Nephron progenitor cell (in vitro differentiated cells): ENCODE measurements around the gene PDZD7.

ENCODE experiments used
- DNase-seq: peaks from one replicate; pipeline ENCODE4 v3.0.0; 2021
- H3K27ac Mint-ChIP-seq: 2 replicates; pipeline ENCODE4 v1.8.0; 2021; ENCODE audit warnings: mild to moderate bottlenecking, moderate library complexity, mixed read lengths
- H3K27me3 Mint-ChIP-seq: 2 replicates; pipeline ENCODE4 v1.8.0; 2021; ENCODE audit warnings: mild to moderate bottlenecking, low read depth, mixed read lengths; ENCODE audit not compliant: poor library complexity
- H3K36me3 Mint-ChIP-seq: 2 replicates; pipeline ENCODE4 v1.8.0; 2021; ENCODE audit warnings: low read depth, mixed read lengths
- H3K4me1 Mint-ChIP-seq: 2 replicates; pipeline ENCODE4 v1.8.0; 2021; ENCODE audit warnings: mixed read lengths
- H3K4me3 Mint-ChIP-seq: 2 replicates; pipeline ENCODE4 v1.8.0; 2021; ENCODE audit warnings: mild to moderate bottlenecking, moderate library complexity, mixed read lengths
- H3K9me3 Mint-ChIP-seq: 2 replicates; pipeline ENCODE4 v1.8.0; 2021; ENCODE audit warnings: mild to moderate bottlenecking, moderate library complexity, mixed read lengths
- TF ChIP-seq, protein P1 (sequence below): fragments of 200-600 bp; sonication (generic); IDR thresholded peaks from 2 replicates; pipeline ENCODE4 v1.5.0; 2021; ENCODE audit warnings: antibody characterized with exemption

PDZD7 gene

DNA sequence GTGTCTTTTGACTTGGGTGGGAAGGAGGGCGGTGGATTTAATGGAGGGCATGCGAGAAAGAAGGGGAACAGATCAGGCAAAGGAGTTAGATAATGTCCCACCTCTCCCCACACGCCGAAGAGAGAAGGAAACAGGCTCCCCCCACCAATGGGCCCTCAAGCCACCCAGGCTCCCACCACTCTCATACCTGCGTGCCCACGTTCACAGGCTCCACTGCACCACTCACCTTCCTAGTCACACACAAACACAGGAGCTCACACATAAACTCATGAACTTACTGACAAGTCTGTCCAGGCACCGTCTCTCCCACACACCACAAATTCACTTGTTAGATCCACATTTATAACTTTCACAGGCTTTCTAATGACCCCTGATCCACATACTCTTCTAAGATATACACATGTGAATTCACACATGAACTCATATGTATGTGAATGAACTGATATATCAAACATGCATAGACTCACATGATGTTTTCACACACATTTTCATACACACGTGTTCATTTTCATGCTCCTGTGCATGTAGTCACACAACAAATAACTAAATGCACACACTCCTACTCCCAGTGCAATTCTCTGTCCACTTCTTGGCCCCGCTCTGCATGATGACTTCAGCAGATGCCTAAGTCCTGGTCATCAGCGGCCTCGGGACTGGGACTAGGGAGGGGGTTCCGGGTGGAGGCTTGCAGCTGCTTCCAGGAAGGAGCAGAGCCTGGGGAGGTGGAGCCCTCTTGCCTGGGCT is 29.8 kb downstream of the PDZD7 start:
- TF ChIP-seq, protein P1, sequence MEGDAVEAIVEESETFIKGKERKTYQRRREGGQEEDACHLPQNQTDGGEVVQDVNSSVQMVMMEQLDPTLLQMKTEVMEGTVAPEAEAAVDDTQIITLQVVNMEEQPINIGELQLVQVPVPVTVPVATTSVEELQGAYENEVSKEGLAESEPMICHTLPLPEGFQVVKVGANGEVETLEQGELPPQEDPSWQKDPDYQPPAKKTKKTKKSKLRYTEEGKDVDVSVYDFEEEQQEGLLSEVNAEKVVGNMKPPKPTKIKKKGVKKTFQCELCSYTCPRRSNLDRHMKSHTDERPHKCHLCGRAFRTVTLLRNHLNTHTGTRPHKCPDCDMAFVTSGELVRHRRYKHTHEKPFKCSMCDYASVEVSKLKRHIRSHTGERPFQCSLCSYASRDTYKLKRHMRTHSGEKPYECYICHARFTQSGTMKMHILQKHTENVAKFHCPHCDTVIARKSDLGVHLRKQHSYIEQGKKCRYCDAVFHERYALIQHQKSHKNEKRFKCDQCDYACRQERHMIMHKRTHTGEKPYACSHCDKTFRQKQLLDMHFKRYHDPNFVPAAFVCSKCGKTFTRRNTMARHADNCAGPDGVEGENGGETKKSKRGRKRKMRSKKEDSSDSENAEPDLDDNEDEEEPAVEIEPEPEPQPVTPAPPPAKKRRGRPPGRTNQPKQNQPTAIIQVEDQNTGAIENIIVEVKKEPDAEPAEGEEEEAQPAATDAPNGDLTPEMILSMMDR: no peak
- Mint-ChIP-seq H3K36me3 (peaks cover 17% of the 10 kb centered on the region), H3K4me1 (peaks cover 31% of the 10 kb centered on the region), H3K27me3 (no peaks in the 10 kb centered on the region), H3K27ac (peak overlapping the region; percentile 87), H3K9me3 (no peaks in the 10 kb centered on the region), H3K4me3 (peak overlapping the region; percentile 92)
- DNase-seq: peak; percentile 42

DNA sequence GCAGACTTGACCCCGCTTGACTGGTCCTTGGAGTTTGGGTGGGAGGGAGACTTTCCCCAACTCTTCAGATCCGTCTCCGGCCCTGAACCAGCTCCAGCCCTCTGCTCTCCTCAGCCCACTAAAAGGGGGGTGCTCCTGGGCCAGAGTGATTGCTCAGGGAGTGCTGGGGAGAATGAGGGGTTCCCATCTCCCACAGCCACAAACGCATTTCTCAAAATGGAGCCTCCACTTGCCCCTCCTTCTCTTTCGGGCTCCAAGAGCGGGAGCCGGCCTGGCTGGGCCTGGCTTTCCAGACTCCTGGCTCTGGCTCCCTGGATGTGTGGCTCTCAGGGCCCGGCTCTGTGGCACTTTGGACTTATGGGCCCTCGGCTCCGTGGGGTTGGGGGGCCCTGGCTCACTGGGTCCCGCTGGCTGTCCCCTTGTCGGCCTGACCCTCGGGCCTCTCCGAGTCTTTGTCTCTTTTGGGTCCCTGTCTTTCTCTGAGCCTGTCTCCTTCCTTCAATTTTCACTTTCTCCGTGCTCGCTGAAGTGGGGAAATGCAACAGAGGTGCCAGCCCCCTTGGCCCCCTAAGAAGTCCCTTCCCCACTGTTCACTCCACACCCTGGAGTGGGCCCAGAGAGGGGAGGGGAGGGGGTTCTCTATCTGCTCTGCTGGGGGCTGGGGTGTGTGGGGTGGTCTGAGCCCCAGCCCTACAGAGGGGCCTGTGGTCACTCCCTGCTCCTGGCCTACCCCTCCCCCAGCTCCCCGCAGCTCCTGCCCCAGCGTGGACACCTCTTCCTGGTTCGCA is 30.6 kb downstream of the PDZD7 start:
- peaks cover 15% of the 10 kb centered on the region for H3K36me3 Mint-ChIP-seq
- DNase-seq: peak; percentile 41
- H3K27ac Mint-ChIP-seq: peak overlapping the region; percentile 87

DNA sequence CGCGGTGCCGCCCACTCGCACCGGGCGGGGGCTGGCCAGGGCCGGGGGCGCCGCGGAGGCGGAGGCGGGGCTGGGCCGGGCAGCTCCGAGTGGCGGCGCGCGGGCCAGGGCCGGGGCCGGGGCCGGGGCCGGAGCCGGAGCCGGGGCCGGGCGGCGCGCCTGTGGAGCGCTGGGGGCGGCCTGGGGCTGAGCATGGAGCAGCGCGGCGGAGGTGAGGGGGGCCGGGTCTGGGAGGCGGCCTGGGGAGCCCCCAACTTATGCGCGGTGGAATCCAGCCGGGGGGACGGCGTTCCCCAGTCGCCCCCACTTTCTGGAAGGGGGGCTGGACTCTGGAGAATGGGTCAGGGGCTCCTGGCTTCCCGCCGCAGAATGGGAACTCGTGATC is 31.2 kb downstream of the PDZD7 start, which contains the start of gene LZTS2:
Gene LZTS2, plus strand, starts transcription at position 67 of the 385 bp plus-strand sequence. CDS start 2,731 bp downstream, outside the sequence.
- Mint-ChIP-seq H3K27ac (peak within 1 kb of the TSS; percentile 97), H3K9me3 (no peaks in the 10 kb centered on the region), H3K4me1 (peaks cover 44% of the 10 kb centered on the region), H3K4me3 (peak within 1 kb of the TSS; percentile 92), H3K36me3 (peaks cover 13% of the 10 kb centered on the region), H3K27me3 (peaks cover 3% of the 10 kb centered on the region)
- DNase-seq: peak; percentile 77
- TF ChIP-seq, protein P1: no peak

More for the DNA sequence above, 30.6 kb downstream of the PDZD7 start:
- peaks cover 38% of the 10 kb centered on the region for H3K4me1 Mint-ChIP-seq
- peak overlapping the region; percentile 92 for H3K4me3 Mint-ChIP-seq
- no peaks in the 10 kb centered on the region for H3K9me3 Mint-ChIP-seq
- TF ChIP-seq, protein P1: no peak
- no peaks in the 10 kb centered on the region for H3K27me3 Mint-ChIP-seq

DNA sequence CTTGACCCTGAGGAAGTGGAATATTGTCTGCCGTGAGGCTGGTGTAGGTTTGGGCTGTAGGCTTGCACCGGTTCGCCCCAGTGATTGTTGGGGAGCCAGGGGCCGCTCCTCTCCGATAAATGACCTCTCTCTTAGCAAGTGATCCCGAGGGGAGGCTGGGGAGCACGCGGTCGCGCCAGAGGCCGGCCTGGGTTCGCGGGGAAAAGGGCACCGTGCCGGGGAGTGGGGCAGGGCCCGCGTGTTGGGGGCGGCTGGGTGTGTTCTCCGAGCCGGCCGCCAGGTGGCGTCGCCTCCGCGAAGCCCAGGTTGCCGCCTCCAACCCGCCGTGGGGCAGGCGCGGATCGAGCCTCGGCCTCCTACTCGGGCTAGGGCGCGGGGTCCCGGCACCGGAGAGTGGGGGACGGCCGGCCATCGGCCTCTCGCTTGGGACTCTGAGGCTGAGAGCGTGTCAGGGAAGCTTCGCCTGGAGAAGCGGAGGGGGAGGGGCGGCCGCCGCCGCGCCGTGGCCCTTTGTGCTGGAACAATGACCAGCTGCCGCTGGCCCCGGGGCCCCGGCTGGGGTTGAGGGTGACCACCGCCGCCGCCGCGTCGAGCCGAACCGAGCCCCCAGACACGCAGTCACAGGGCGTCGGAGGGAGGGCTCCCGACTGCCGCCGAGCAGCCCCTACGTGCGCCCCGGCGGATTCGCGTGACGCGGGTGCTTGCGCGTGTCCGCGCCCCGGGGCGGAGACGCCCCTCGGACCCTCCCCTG is 31.8 kb downstream of the PDZD7 start:
- TF ChIP-seq, protein P1: peak; percentile 93
- peaks cover 3% of the 10 kb centered on the region for H3K27me3 Mint-ChIP-seq
- H3K4me1 Mint-ChIP-seq: peaks cover 49% of the 10 kb centered on the region
- peak overlapping the region; percentile 97 for H3K27ac Mint-ChIP-seq
- no peaks in the 10 kb centered on the region for H3K9me3 Mint-ChIP-seq
- peaks cover 16% of the 10 kb centered on the region for H3K36me3 Mint-ChIP-seq
- DNase-seq: peak; percentile 84
- H3K4me3 Mint-ChIP-seq: peak overlapping the region; percentile 88

DNA sequence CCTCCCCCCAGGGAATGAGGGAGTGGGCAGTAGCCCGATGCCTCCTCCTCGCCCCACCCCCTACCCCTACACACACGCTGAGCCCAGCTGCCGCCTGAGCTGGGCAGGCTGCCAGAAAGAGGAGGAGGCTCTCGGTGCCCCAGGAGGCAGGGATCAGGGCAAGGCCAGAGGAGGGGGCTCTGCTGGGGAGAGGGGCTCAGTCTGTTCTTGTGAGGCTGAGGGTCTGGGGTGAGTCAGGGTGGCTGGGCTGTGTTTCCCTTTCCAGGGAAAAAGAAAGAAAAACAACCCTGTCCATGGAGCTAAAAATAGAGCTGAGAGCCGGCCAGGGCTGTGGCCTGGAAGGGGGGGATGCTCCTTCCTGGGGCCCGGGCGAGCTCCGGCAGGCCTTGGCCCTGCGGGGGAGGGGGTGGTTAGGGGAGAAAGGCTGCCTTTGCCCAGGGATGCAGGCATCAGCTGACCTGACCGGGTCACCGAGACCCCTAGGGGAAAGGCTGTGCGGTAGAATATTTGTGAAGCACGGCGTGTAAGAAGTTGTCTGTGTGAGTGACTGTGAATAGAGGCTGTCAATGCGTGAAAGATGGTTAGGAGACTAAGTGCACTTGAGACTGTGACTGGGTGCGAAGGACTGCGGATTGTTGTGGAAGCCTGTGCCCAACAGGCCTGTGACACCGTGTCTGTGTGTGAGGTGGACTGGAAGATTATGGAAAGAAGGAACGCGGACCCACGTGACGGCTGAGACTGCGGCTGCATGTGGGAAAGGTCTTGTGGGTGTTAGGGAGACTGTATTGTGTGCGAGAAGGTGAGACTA is 32.5 kb downstream of the PDZD7 start:
- H3K4me1 Mint-ChIP-seq: peaks cover 54% of the 10 kb centered on the region
- peak; percentile 77 for DNase-seq
- no peaks in the 10 kb centered on the region for H3K9me3 Mint-ChIP-seq
- peaks cover 3% of the 10 kb centered on the region for H3K27me3 Mint-ChIP-seq
- TF ChIP-seq, protein P1: no peak
- peak overlapping the region; percentile 97 for H3K27ac Mint-ChIP-seq
- H3K36me3 Mint-ChIP-seq: peaks cover 15% of the 10 kb centered on the region
- H3K4me3 Mint-ChIP-seq: peak overlapping the region; percentile 88
